Kidney epithelial cell (primary cell): ENCODE measurements around the gene PTPRD. TPM values are rescaled to one million over a fixed set of nuclear protein-coding genes. Genes with fewer than 3 reads are reported as not detected.
A peak's percentile ranks its signal among the peaks of the same experiment; 100 is the strongest.

ENCODE experiments used
- DNase-seq: peaks from one replicate; pipeline ENCODE4 v3.0.0-alpha.2; 2010; ENCODE audit warnings: low read depth
- H3K27me3 ChIP-seq: 2 replicates; pipeline ENCODE4 v1.6.0; 2011; ENCODE audit warnings: low read length; ENCODE audit not compliant: control insufficient read depth, insufficient read depth
- H3K36me3 ChIP-seq: 2 replicates; pipeline ENCODE4 v1.5.1; 2011; ENCODE audit warnings: low read length; ENCODE audit not compliant: control insufficient read depth, insufficient read depth
- H3K4me3 ChIP-seq: 2 replicates; pipeline ENCODE4 v1.5.1; 2011; ENCODE audit warnings: low read depth, mild to moderate bottlenecking, control low read depth, low read length
- CTCF ChIP-seq: IDR thresholded peaks from 2 replicates; pipeline ENCODE4 v1.5.1; 2011; ENCODE audit warnings: mild to moderate bottlenecking, moderate library complexity, low read length, control low read depth, inconsistent platforms; ENCODE audit not compliant: insufficient read depth, poor library complexity, severe bottlenecking
- total RNA-seq: library from RNA; depleted of rRNA; stranded (reverse); fragments of >200 nt; gene quantifications from 2 replicates; pipeline ENCODE4 v1.2.3, GENCODE V29; 2015

PTPRD gene
- total RNA-seq, 1 donor from 2014 or later, result 18.8 TPM

DNA sequence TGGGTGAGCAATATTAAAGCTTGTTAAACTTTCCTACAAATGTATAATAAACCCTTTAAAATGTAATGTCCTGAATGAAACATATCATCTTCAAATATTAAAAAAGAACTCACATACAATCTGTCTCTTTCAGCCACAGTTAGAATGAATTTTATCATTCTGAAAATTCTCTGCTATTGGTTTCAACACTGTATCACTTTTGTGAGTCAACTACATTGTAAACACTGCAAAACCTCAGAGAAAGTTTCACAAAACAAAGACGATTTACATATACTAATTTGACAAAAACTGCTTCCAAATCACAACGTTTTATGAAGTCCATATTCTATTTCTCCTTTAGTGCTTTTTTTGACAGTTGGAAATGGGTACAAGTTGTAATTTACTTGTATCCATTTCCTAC lies 1781.2 kb downstream of the PTPRD start:
- no peak for DNase-seq
- H3K36me3 ChIP-seq, result no peaks in the 10 kb centered on the region
- TF ChIP-seq CTCF, result no peak
- no peaks in the 10 kb centered on the region for H3K27me3 ChIP-seq
- no peak overlapping the region for H3K4me3 ChIP-seq

DNA sequence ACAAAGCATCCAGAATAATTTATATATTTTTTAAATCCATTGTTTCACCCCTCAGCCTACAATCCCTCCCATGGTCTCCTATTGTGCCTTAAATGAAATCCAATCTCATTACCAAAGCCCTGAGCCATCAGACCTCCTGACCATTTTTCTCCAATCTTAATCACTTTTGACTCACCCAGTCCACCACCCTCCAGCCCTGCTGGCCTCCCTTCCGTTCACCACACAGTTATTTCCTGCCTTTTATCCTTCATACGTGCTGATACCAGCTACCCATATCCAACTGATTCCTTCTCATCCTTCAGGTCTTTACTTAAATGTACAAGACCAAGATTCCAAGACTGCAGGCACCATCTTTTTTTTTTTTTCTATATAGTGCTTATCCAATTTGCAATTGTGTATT lies 1786.5 kb downstream of the PTPRD start:
- Histone ChIP-seq H3K4me3 (no peak overlapping the region), H3K27me3 (no peaks in the 10 kb centered on the region), H3K36me3 (no peaks in the 10 kb centered on the region)
- no peak for TF ChIP-seq CTCF
- no peak for DNase-seq

DNA sequence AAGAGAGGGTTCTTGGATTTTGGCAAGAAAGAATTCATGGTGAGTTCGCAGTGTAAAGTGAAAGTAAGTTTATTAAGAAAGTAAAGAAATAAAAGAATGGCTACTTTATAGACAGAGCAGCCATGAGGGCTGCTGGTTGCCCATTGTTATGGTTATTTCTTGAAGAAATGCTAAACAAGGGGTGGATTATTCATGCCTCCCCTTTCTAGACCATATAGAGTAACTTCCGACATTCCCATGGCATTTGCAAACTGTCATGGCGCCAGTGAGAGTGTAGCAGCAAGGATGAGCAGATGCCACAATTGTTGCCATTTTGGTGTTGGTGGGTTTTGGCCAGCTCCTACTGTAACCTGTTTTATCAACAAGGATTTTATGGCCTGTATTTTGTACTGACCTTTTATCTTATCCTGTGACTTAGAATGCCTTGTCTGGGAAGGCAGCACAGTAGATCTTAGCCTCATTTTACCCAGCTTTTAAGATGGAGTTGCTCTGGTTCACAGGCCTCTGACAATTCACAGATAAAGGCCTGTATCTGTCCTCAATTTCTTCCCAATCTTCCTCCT lies 1787.1 kb downstream of the PTPRD start:
- Histone ChIP-seq H3K4me3 (no peak overlapping the region), H3K27me3 (no peaks in the 10 kb centered on the region), H3K36me3 (no peaks in the 10 kb centered on the region)
- DNase-seq, result no peak
- TF ChIP-seq CTCF, result no peak

DNA sequence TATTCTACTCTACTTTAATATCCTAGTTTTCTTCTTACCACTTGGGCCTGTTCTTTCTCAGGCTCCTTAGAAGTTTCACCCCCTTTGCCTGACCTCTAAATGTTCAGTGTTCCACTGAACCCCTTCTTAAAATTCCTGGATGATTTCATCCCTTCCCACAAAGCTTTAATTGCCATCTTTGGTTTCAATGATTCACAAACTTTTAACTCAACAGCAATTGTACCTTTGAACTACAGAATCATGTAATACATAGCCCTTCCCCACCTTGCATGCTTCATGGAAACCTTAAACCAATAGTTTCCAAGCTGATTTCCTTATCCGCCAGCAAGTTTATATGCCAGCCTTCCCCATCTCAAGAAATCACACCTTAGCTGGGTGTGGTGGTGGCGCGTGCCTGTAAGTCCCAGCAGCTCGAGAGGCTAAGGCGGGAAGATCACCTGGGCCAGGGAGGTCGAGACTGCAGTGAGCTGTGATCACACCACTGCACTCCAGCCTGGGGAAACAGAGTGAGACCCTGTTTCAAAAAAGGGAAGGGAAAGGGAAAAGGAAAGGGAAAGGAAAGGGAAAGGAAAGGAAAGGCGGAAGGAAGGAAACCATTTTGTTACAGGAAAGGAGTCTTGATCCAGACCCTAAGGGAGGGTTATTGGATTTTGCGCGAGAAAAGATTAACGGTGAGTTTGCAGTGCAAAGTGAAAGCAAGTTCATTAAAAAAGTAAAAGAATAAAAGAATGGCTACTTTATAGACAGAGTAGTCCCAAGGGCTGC lies 1789.5 kb downstream of the PTPRD start:
- Histone ChIP-seq H3K36me3 (no peaks in the 10 kb centered on the region), H3K4me3 (no peak overlapping the region), H3K27me3 (no peaks in the 10 kb centered on the region)
- DNase-seq, result peak; percentile 21
- no peak for TF ChIP-seq CTCF

DNA sequence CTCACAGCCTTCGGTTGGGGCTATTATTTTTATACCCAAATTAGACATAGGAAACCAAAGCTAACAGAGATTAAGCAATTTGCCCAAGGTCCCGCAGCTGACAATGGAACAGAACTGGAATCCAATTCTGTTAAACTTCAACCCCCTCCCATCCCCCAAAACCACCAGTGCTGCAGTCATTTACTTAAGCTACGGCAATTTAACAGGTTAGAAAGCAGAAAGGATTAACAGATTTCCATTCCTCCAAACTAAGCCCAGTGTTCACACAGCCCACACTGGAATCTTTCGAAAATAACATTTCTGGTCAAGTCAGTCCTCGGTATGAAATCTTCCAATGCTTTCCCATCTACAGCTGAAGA lies 1790.2 kb downstream of the PTPRD start:
- Histone ChIP-seq H3K36me3 (no peaks in the 10 kb centered on the region), H3K4me3 (no peak overlapping the region), H3K27me3 (no peaks in the 10 kb centered on the region)
- no peak for TF ChIP-seq CTCF
- peak; percentile 19 for DNase-seq
